Activated CD4-positive, alpha-beta T cell treated with anti-CD3 and anti-CD28 coated beads for 4 hours (primary cell): ENCODE data around the gene EPHB2.
"Not testable (repeated sequence)": the region's sequence is repeated elsewhere in the genome, so short reads cannot be mapped to it uniquely, and the experiment has no call there.

ENCODE experiments used
- DNase-seq, 2 donors: peaks; one replicate each; pipeline ENCODE4 v3.0.0-alpha.2; 2020

The EPHB2 gene

GRCh38 chr1:22691031-22691753, 19.4 kb upstream of the EPHB2 start:
- no peak for DNase-seq

GRCh38 chr1:22694172-22694571, 16.5 kb upstream of the EPHB2 start:
- no peak for DNase-seq

GRCh38 chr1:22696610-22697009, 14.0 kb upstream of the EPHB2 start:
- no peak for DNase-seq

GRCh38 chr1:22697980-22698379, 12.7 kb upstream of the EPHB2 start:
- DNase-seq, result no peak

- no peak for DNase-seq
These were observed 10.7 kb upstream of the EPHB2 start for GRCh38 chr1:22699681-22700520.

- DNase-seq, result no peak
These were observed 8.1 kb upstream of the EPHB2 start for GRCh38 chr1:22702296-22703085.

- DNase-seq, result peak; percentile 75 to 79
These were observed 6.1 kb upstream of the EPHB2 start for GRCh38 chr1:22704440-22705067.

GRCh38 chr1:22705586-22705985, 5.1 kb upstream of the EPHB2 start:
- DNase-seq, result no peak

- not testable (repeated sequence) for DNase-seq
These were observed 4.5 kb upstream of the EPHB2 start for GRCh38 chr1:22706100-22706499.

GRCh38 chr1:22708777-22709176, 1.9 kb upstream of the EPHB2 start:
- DNase-seq, result no peak

GRCh38 chr1:22709227-22709626, 1.4 kb upstream of the EPHB2 start:
- no peak for DNase-seq

GRCh38 chr1:22709891-22710700, 543 bp upstream of the EPHB2 start:
- no peak for DNase-seq

GRCh38 chr1:22711071-22711470, 432 bp downstream of the EPHB2 start:
- DNase-seq, result no peak

- DNase-seq, result no peak
These were observed 1.2 kb downstream of the EPHB2 start for GRCh38 chr1:22711591-22712501.

- DNase-seq, result peak in 1 of 2 donors; percentile 7
These were observed 2.0 kb downstream of the EPHB2 start for GRCh38 chr1:22712502-22713271.

GRCh38 chr1:22714455-22714854, 3.8 kb downstream of the EPHB2 start:
- DNase-seq, result no peak

GRCh38 chr1:22717037-22717760, 6.6 kb downstream of the EPHB2 start:
- no peak for DNase-seq

GRCh38 chr1:22721122-22721873, 10.7 kb downstream of the EPHB2 start:
- no peak for DNase-seq
